H1 (cell line): ENCODE measurements around the gene ZNF860. TPM values are rescaled to one million over a fixed set of nuclear protein-coding genes. Genes with fewer than 3 reads are reported as not detected.

ENCODE experiments used
- CTCF ChIA-PET: fragments of 300-600 bp; sonication (Branson Sonifier 250); formaldehyde crosslinking; loops from one replicate; lab custom pipeline; 2021; ENCODE audit not compliant: partially characterized antibody; lab: Charles Lee
- POLR2A ChIA-PET: fragments of 300-600 bp; sonication (Branson Sonifier 250); formaldehyde crosslinking; loops from one replicate; lab custom pipeline; 2021; ENCODE audit warnings: inconsistent platforms; ENCODE audit not compliant: partially characterized antibody; lab: Charles Lee
- DNase-seq, 2 experiments: peaks; one replicate each; pipeline versions ENCODE4 v3.0.0 to v3.0.0-alpha.2; 2010 to 2022; ENCODE audit warnings: low spot score in 2 of 2, low read depth in 1 of 2, mixed read lengths in 1 of 2
- FAIRE-seq: peaks from 2 replicates; lab custom pipeline; 2011; peaks lifted over from hg19 to GRCh38; lab: Jason Lieb, UNC
- H2AFZ ChIP-seq: 2 replicates; pipeline ENCODE4 v1.8.1; 2012; ENCODE audit warnings: low read length, inconsistent platforms
- H2AK5ac ChIP-seq: 2 replicates; pipeline ENCODE4 v1.6.1; 2013; ENCODE audit warnings: low read depth, low read length
- H2BK120ac ChIP-seq: replicated peaks from 2 replicates; pipeline ENCODE3; 2013; ENCODE audit warnings: low read depth, low read length, inconsistent platforms
- H2BK12ac ChIP-seq: 2 replicates; pipeline ENCODE4 v1.6.1; 2013; ENCODE audit warnings: low read depth, low read length
- H2BK15ac ChIP-seq: 2 replicates; pipeline ENCODE4 v1.6.1; 2013; ENCODE audit warnings: low read length
- H2BK20ac ChIP-seq: 2 replicates; pipeline ENCODE4 v1.6.1; 2013; ENCODE audit warnings: low read length
- H2BK5ac ChIP-seq: 2 replicates; pipeline ENCODE4 v1.6.1; 2013; ENCODE audit warnings: low read depth, low read length
- H3K14ac ChIP-seq: 2 replicates; pipeline ENCODE4 v1.6.1; 2013; ENCODE audit warnings: inconsistent platforms; ENCODE audit not compliant: insufficient read length
- H3K18ac ChIP-seq: 2 replicates; pipeline ENCODE4 v1.6.1; 2013; ENCODE audit warnings: low read length; ENCODE audit errors: extremely low read depth
- H3K23ac ChIP-seq: 2 replicates; pipeline ENCODE4 v1.6.1; 2013; ENCODE audit warnings: inconsistent platforms; ENCODE audit not compliant: insufficient read length
- H3K23me2 ChIP-seq: 2 replicates; pipeline ENCODE4 v1.6.1; 2013; ENCODE audit warnings: low read depth, low read length
- H3K27ac ChIP-seq: 2 replicates; pipeline ENCODE4 v1.6.1; 2011; ENCODE audit warnings: low read depth, low read length, inconsistent platforms
- H3K27me3 ChIP-seq, 4 experiments: replicated peaks in 1 of 4; 1 replicate in 1 of 4; 2 replicates in 3 of 4; pipeline versions ENCODE4 v1.6.1 to v1.8.1; 2011 to 2013; ENCODE audit warnings: low read length in 3 of 4, mild to moderate bottlenecking in 3 of 4, inconsistent platforms in 2 of 4, mixed read lengths in 2 of 4, moderate library complexity in 1 of 4; ENCODE audit not compliant: control insufficient read depth in 3 of 4, insufficient read depth in 3 of 4; ENCODE audit errors: extremely low read depth in 1 of 4
- H3K36me3 ChIP-seq, 4 experiments: 2 replicates each; pipeline versions ENCODE4 v1.6.1 to v1.8.1; 2011 to 2013; ENCODE audit warnings: mild to moderate bottlenecking in 4 of 4, low read length in 3 of 4, moderate library complexity in 2 of 4, control low read depth in 1 of 4, inconsistent platforms in 1 of 4; ENCODE audit not compliant: insufficient read depth in 4 of 4, control insufficient read depth in 2 of 4
- H3K4ac ChIP-seq: replicated peaks from 2 replicates; pipeline ENCODE3; 2013; ENCODE audit warnings: low read length, low read depth, mixed read lengths, inconsistent platforms; ENCODE audit not compliant: insufficient read length
- H3K4me1 ChIP-seq, 4 experiments: replicated peaks in 1 of 4; 1 replicate in 1 of 4; 2 replicates in 3 of 4; pipeline versions ENCODE4 v1.6.1 to v1.8.1; 2011 to 2013; ENCODE audit warnings: low read length in 3 of 4, inconsistent platforms in 2 of 4, mixed read lengths in 1 of 4; ENCODE audit not compliant: insufficient read depth in 4 of 4, control insufficient read depth in 3 of 4
- H3K4me2 ChIP-seq, 2 experiments: 2 replicates each; pipeline versions ENCODE4 v1.6.1 to v1.8.1; 2011 to 2013; ENCODE audit warnings: low read depth in 2 of 2, low read length in 2 of 2, control low read depth in 1 of 2, inconsistent platforms in 1 of 2, mild to moderate bottlenecking in 1 of 2; ENCODE audit not compliant: insufficient read depth in 1 of 2
- H3K4me3 ChIP-seq, 4 experiments: fragments of 200-600, 300-600 bp in 1 of 4; sonication (generic), shearing (Covaris generic), sonication (Bioruptor Twin) in 1 of 4; 2 replicates each; pipeline versions ENCODE4 v1.5.1 to v1.8.1; 2011 to 2016; ENCODE audit warnings: low read length in 4 of 4, low read depth in 3 of 4, control low read depth in 2 of 4, inconsistent platforms in 2 of 4, mild to moderate bottlenecking in 2 of 4, mixed read lengths in 1 of 4, moderate library complexity in 1 of 4; ENCODE audit not compliant: insufficient read depth in 2 of 4; ENCODE audit errors: extremely low read depth in 1 of 4
- H3K56ac ChIP-seq: replicated peaks from 2 replicates; pipeline ENCODE3; 2013; ENCODE audit warnings: low read depth, mild to moderate bottlenecking, mixed read lengths, low read length, inconsistent platforms; ENCODE audit not compliant: insufficient read length
- H3K79me1 ChIP-seq: 2 replicates; pipeline ENCODE4 v1.6.1; 2013; ENCODE audit warnings: low read depth, low read length, control low read depth
- H3K79me2 ChIP-seq, 2 experiments: 2 replicates each; pipeline versions ENCODE4 v1.6.1 to v1.8.1; 2012 to 2013; ENCODE audit warnings: low read length in 2 of 2, mild to moderate bottlenecking in 2 of 2, inconsistent platforms in 1 of 2; ENCODE audit not compliant: insufficient read depth in 2 of 2, control insufficient read depth in 1 of 2
- H3K9ac ChIP-seq, 4 experiments: replicated peaks in 1 of 4; 1 replicate in 1 of 4; 2 replicates in 3 of 4; pipeline versions ENCODE4 v1.6.1 to v1.8.1; 2011 to 2013; ENCODE audit warnings: low read depth in 3 of 4, low read length in 3 of 4, control low read depth in 2 of 4, mild to moderate bottlenecking in 2 of 4, moderate library complexity in 2 of 4, inconsistent platforms in 1 of 4; ENCODE audit errors: extremely low read depth in 1 of 4
- H3K9me3 ChIP-seq, 2 experiments: 2 replicates each; pipeline versions ENCODE4 v1.6.1 to v1.8.1; 2012 to 2013; ENCODE audit warnings: mild to moderate bottlenecking in 2 of 2, moderate library complexity in 2 of 2, control low read depth in 1 of 2, inconsistent platforms in 1 of 2, low read depth in 1 of 2, low read length in 1 of 2, mixed read lengths in 1 of 2; ENCODE audit not compliant: insufficient read depth in 2 of 2
- H4K20me1 ChIP-seq, 2 experiments: replicated peaks in 1 of 2; 2 replicates each; pipeline versions ENCODE3 to v1.8.1; 2011 to 2013; ENCODE audit warnings: inconsistent platforms in 2 of 2, low read length in 2 of 2, mild to moderate bottlenecking in 1 of 2; ENCODE audit not compliant: insufficient read depth in 2 of 2, control insufficient read depth in 1 of 2
- H4K5ac ChIP-seq: 2 replicates; pipeline ENCODE4 v1.6.1; 2013; ENCODE audit warnings: low read length, low read depth, mixed read lengths, inconsistent platforms; ENCODE audit not compliant: insufficient read length
- H4K8ac ChIP-seq: 2 replicates; pipeline ENCODE4 v1.8.0; 2013; ENCODE audit warnings: mild to moderate bottlenecking, moderate library complexity, low read length, inconsistent platforms; ENCODE audit not compliant: insufficient read depth; ENCODE audit errors: extremely low read depth
- H4K91ac ChIP-seq: replicated peaks from 2 replicates; pipeline ENCODE3; 2013; ENCODE audit warnings: low read length, mixed read lengths, inconsistent platforms; ENCODE audit not compliant: insufficient read length
- ASH2L ChIP-seq: fragments of 200-600, 300-600 bp; sonication (generic); IDR thresholded peaks from one replicate; pipeline ENCODE4 v1.7.1; 2017; ENCODE audit warnings: low read length
- BRCA1 ChIP-seq: IDR thresholded peaks from 2 replicates; pipeline ENCODE4 v1.6.1; 2012; ENCODE audit warnings: low read depth, low read length, improper control_type of control experiment
- CEBPB ChIP-seq: IDR thresholded peaks from 2 replicates; pipeline ENCODE4 v1.6.1; 2012; ENCODE audit warnings: low read depth, low read length
- CHD1 ChIP-seq: IDR thresholded peaks from 2 replicates; pipeline ENCODE4 v1.6.1; 2012; ENCODE audit warnings: low read depth, low read length, improper control_type of control experiment
- CTBP2 ChIP-seq: IDR thresholded peaks from 2 replicates; pipeline ENCODE4 v1.7.0; 2011; ENCODE audit warnings: borderline replicate concordance, mild to moderate bottlenecking, moderate library complexity, mixed read lengths, low read length; ENCODE audit not compliant: insufficient read depth, insufficient read length
- EGR1 ChIP-seq: IDR thresholded peaks from 2 replicates; pipeline ENCODE4 v1.6.1; 2011; ENCODE audit warnings: low read depth, low read length, borderline replicate concordance
- GTF2F1 ChIP-seq: IDR thresholded peaks from 2 replicates; pipeline ENCODE4 v1.6.1; 2012; ENCODE audit warnings: low read depth, low read length, improper control_type of control experiment, borderline replicate concordance
- KDM1A ChIP-seq: fragments of 200-600, 300-600 bp; sonication (generic); IDR thresholded peaks from 2 replicates; pipeline ENCODE4 v1.7.1; 2016; ENCODE audit warnings: mild to moderate bottlenecking, low read length, borderline replicate concordance
- POLR2A ChIP-seq, 2 experiments: IDR thresholded peaks; 1 replicate in 1 of 2; 2 replicates in 1 of 2; pipeline ENCODE4 v1.6.1; 2011; ENCODE audit warnings: low read depth in 2 of 2, low read length in 2 of 2, mild to moderate bottlenecking in 2 of 2; ENCODE audit errors: control extremely low read depth in 1 of 2
- RAD21 ChIP-seq, 2 experiments: IDR thresholded peaks in 1 of 2; conservative IDR thresholded peaks in 1 of 2; 2 replicates each; pipeline ENCODE4 v1.6.1; 2011; ENCODE audit warnings: low read depth in 2 of 2, low read length in 2 of 2, improper control_type of control experiment in 1 of 2, inconsistent platforms in 1 of 2, mild to moderate bottlenecking in 1 of 2, moderate library complexity in 1 of 2
- SP2 ChIP-seq: IDR thresholded peaks from 2 replicates; pipeline ENCODE4 v1.6.1; 2012; ENCODE audit warnings: mild to moderate bottlenecking, low read length, inconsistent platforms
- SRF ChIP-seq: IDR thresholded peaks from 2 replicates; pipeline ENCODE4 v1.6.1; 2011; ENCODE audit warnings: mild to moderate bottlenecking, low read depth, low read length, moderate library complexity
- TCF12 ChIP-seq: IDR thresholded peaks from 2 replicates; pipeline ENCODE4 v1.6.1; 2011; ENCODE audit warnings: low read depth, mild to moderate bottlenecking, low read length
- ZNF274 ChIP-seq: IDR thresholded peaks from 2 replicates; pipeline ENCODE4 v1.7.0; 2012; ENCODE audit warnings: low read length, borderline replicate concordance; ENCODE audit errors: extremely low read depth
- WGBS, 2 experiments: shearing (Covaris generic) in 1 of 2; methylation state at CpG; one replicate each; pipeline versions ENCODE4 v1.1.6 to v1.1.7; 2013 to 2015; ENCODE audit warnings: low lambda C conversion rate in 2 of 2, mixed read lengths in 2 of 2, inconsistent platforms in 1 of 2, low coverage in 1 of 2, missing lambda C conversion rate in 1 of 2; ENCODE audit not compliant: insufficient replicate concordance in 2 of 2, insufficient coverage in 1 of 2, insufficient read length in 1 of 2; ENCODE audit errors: extremely low coverage in 1 of 2, missing lambda C conversion rate in 1 of 2; 5-methylcytosine and 5-hydroxymethylcytosine counted together
- polyA plus RNA-seq, 7 experiments: library from polyadenylated mRNA; depleted of rRNA in 3 of 7; stranded (reverse) in 5 of 7; unstranded in 2 of 7; fragments of >200 nt in 5 of 7; fragments of 200-250 nt in 2 of 7; gene quantifications; 1 replicate in 5 of 7; 2 replicates in 1 of 7; 4 replicates in 1 of 7; pipeline versions ENCODE4 v1.2.1 to v1.2.3, GENCODE V29; 2011 to 2013; ENCODE audit warnings: missing spikeins in 2 of 7, mixed read lengths in 2 of 7
- total RNA-seq: library from RNA; stranded (reverse); fragmentation: NEBNext Ultra II Directional; extraction: Animal tissue kit (Norgen Biotek cat#: 25700); gene quantifications from 2 replicates; pipeline ENCODE4 v1.2.1, GENCODE V29; 2021
- TF ChIP-seq, protein P1 (sequence below): IDR thresholded peaks from 2 replicates; pipeline ENCODE4 v1.6.1; 2012; ENCODE audit warnings: inconsistent platforms

ZNF860 gene
- total and polyA plus RNA-seq, 2 of the 8 experiments (the other 6 are each of a cell fraction or from before 2014, with no cell fraction given) = 3.2 to 8.6 TPM

GRCh38 chr3:31973837-31974236 lies 7.7 kb upstream of the ZNF860 start:
- FAIRE-seq (no peak), DNase-seq (no peak)
- Histone ChIP-seq H3K18ac (no peak overlapping the region), H3K14ac (no peak overlapping the region), H3K4me2 (no peak overlapping the region), H3K27ac (no peak overlapping the region), H2AK5ac (no peak overlapping the region), H2BK5ac (no peak overlapping the region), H4K20me1 (no peaks in the 10 kb centered on the region), H4K91ac (no peak overlapping the region), H3K4me3 (no peak overlapping the region), H3K23me2 (no peaks in the 10 kb centered on the region; the same call in 1 of the 2 replicates), H3K79me2 (peaks cover 32 to 95% of the 10 kb centered on the region in 2 experiments), H3K56ac (no peak overlapping the region), H2BK120ac (no peak overlapping the region)
- POLR2A ChIA-PET = no interaction called here
- TF ChIP-seq CTBP2 (no peak), KDM1A (no peak), ASH2L (no peak), SP2 (no peak), ZNF274 (no peak), BRCA1 (no peak), TCF12 (no peak), CHD1 (no peak), EGR1 (no peak), SRF (no peak), POLR2A (IDR thresholded peaks at IDR 0.05; ENCODE audit: control extremely low read depth in 1 of 2, low read depth in 2 of 2, low read length in 2 of 2) (no peak), GTF2F1 (no peak), CEBPB (no peak), RAD21 (IDR thresholded peaks at IDR 0.05 in 1 of 2, conservative IDR thresholded peaks at IDR 0.05 in 1 of 2; ENCODE audit: low read depth in 2 of 2, low read length in 2 of 2) (no peak)
- TF ChIP-seq, protein P1, sequence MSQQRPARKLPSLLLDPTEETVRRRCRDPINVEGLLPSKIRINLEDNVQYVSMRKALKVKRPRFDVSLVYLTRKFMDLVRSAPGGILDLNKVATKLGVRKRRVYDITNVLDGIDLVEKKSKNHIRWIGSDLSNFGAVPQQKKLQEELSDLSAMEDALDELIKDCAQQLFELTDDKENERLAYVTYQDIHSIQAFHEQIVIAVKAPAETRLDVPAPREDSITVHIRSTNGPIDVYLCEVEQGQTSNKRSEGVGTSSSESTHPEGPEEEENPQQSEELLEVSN = no peak
- TF ChIP-seq, all 59 proteins: peak for 0
- H4K8ac ChIP-seq = no peak overlapping the region
- H2AFZ ChIP-seq = no peak overlapping the region
- no peak overlapping the region for H2BK12ac ChIP-seq
- H3K23ac ChIP-seq = no peak overlapping the region
- CTCF ChIA-PET = interaction anchor here (0.7 to 0.8 kb wide), 2 partner anchors 48 to 67 kb away, joined by 3 read pairs; no protein-coding TSS in a partner anchor
- H4K5ac ChIP-seq = no peak overlapping the region
- no peaks in the 10 kb centered on the region for H3K27me3 ChIP-seq
- H2BK15ac ChIP-seq = no peak overlapping the region
- H3K79me1 ChIP-seq = peaks cover 15% of the 10 kb centered on the region
- H3K4me1 ChIP-seq = peaks cover 6 to 24% (median 11%) of the 10 kb centered on the region in 4 experiments
- no peaks in the 10 kb centered on the region for H3K9me3 ChIP-seq
- H3K9ac ChIP-seq = no peak overlapping the region
- no peak overlapping the region for H3K4ac ChIP-seq
- no peak overlapping the region for H2BK20ac ChIP-seq
- H3K36me3 ChIP-seq = peaks cover 0 to 5% (median 0%) of the 10 kb centered on the region in 4 experiments; a peak in 2 of 8 replicates
- WGBS, 2 experiments = 96% methylated on average over 5 of the region's 5 CpGs; no CpG with 5 or more reads in 1 of the 2 experiments
